ENCODE results near the gene TIMM13. TPM values are rescaled to one million over a fixed set of nuclear protein-coding genes. Genes with fewer than 3 reads are reported as not detected.

The TIMM13 gene
- polyA plus RNA-seq, 1 of the 3 experiments (the other 2 are of a cell fraction): 76.9 TPM

DNA sequence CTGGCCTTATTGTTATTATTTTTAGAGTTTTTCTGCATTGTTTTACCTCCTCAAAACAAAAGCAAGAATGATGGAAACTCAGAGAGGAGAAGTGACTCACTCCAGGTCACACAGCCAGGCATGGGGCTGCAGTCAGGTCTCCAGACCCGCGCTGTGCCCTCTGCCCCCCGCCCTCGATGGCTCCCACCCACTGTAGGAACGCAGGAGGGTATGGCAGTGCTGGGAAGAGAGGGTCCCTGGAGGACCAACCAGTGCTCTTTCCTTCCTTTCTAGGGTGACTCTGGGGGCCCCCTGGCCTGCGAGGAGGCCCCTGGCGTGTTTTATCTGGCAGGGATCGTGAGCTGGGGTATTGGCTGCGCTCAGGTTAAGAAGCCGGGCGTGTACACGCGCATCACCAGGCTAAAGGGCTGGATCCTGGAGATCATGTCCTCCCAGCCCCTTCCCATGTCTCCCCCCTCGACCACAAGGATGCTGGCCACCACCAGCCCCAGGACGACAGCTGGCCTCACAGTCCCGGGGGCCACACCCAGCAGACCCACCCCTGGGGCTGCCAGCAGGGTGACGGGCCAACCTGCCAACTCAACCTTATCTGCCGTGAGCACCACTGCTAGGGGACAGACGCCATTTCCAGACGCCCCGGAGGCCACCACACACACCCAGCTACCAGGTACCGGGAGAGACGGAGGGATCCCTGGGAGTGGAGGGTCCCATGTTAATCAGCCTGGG lies 5.6 kb downstream of the TIMM13 start:
- ChIA-PET POLR2A (no interaction called here), CTCF (interaction anchor here (0.6 to 1.9 kb wide), 2 partner anchors 106 to 1508 kb away, joined by 3 to 4 read pairs; no protein-coding TSS in a partner anchor)
- Histone ChIP-seq H2AFZ (ENCODE audit: low read depth) (no peak overlapping the region), H3K27me3 (ENCODE audit: insufficient read depth) (no peaks in the 10 kb centered on the region), H3K9me2 (no peaks in the 10 kb centered on the region), H3K36me3 (replicated peaks in 1 of 2; ENCODE audit: control insufficient read depth in 1 of 2, insufficient read depth in 2 of 2, low read length in 1 of 2) (peaks cover 4 to 18% of the 10 kb centered on the region in 2 experiments), H3K4me2 (no peak overlapping the region), H3K9ac (no peak overlapping the region), H3K79me2 (ENCODE audit: insufficient read depth) (peaks cover 33% of the 10 kb centered on the region), H3K4me1 (ENCODE audit: control insufficient read depth in 1 of 2, insufficient read depth in 2 of 2, low read depth in 1 of 2, low read length in 1 of 2) (peaks cover 10 to 17% of the 10 kb centered on the region in 2 experiments; a peak in 2 of 4 replicates), H4K20me1 (ENCODE audit: insufficient read depth) (peaks cover 18% of the 10 kb centered on the region), H3K9me3 (no peaks in the 10 kb centered on the region), H3F3A (replicated peaks; ENCODE audit: insufficient read depth) (no peaks in the 10 kb centered on the region), H3K27ac (ENCODE audit: low read depth in 2 of 2, low read length in 1 of 2) (no peak overlapping the region), H3K4me3 (ENCODE audit: low read depth in 2 of 2, low read length in 1 of 2) (no peak overlapping the region)
- 100% methylated on average over 10 of the region's 23 CpGs for WGBS (ENCODE audit: low lambda C conversion rate)
- DNase-seq: no peak
- TF ChIP-seq CHD2 (IDR thresholded peaks at IDR 0.05; ENCODE audit: low read length, partially characterized antibody) (no peak), GABPA (IDR thresholded peaks at IDR 0.05; ENCODE audit: low read depth) (no peak), MXI1 (IDR thresholded peaks at IDR 0.05; ENCODE audit: low read depth, low read length) (no peak), FOXJ3 (CRISPR knock-in tag; IDR thresholded peaks at IDR 0.05) (no peak), TAF1 (IDR thresholded peaks at IDR 0.05; ENCODE audit: borderline replicate concordance, low read depth, low read length) (no peak), YY1 (IDR thresholded peaks at IDR 0.05; ENCODE audit: low read depth) (no peak), JUND (IDR thresholded peaks at IDR 0.05) (no peak), MEF2A (IDR thresholded peaks at IDR 0.05; ENCODE audit: borderline replicate concordance, low read depth) (no peak), GATA2 (CRISPR knock-in tag; IDR thresholded peaks at IDR 0.05) (no peak), FOXM1 (IDR thresholded peaks at IDR 0.05; ENCODE audit: low read depth) (no peak), SMC3 (IDR thresholded peaks at IDR 0.05; ENCODE audit: low read depth, low read length) (no peak), EP300 (IDR thresholded peaks at IDR 0.05; ENCODE audit: borderline replicate concordance in 1 of 2, low read depth in 1 of 2, low read length in 1 of 2) (no peak)
- TF ChIP-seq, protein P1, sequence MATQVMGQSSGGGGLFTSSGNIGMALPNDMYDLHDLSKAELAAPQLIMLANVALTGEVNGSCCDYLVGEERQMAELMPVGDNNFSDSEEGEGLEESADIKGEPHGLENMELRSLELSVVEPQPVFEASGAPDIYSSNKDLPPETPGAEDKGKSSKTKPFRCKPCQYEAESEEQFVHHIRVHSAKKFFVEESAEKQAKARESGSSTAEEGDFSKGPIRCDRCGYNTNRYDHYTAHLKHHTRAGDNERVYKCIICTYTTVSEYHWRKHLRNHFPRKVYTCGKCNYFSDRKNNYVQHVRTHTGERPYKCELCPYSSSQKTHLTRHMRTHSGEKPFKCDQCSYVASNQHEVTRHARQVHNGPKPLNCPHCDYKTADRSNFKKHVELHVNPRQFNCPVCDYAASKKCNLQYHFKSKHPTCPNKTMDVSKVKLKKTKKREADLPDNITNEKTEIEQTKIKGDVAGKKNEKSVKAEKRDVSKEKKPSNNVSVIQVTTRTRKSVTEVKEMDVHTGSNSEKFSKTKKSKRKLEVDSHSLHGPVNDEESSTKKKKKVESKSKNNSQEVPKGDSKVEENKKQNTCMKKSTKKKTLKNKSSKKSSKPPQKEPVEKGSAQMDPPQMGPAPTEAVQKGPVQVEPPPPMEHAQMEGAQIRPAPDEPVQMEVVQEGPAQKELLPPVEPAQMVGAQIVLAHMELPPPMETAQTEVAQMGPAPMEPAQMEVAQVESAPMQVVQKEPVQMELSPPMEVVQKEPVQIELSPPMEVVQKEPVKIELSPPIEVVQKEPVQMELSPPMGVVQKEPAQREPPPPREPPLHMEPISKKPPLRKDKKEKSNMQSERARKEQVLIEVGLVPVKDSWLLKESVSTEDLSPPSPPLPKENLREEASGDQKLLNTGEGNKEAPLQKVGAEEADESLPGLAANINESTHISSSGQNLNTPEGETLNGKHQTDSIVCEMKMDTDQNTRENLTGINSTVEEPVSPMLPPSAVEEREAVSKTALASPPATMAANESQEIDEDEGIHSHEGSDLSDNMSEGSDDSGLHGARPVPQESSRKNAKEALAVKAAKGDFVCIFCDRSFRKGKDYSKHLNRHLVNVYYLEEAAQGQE (IDR thresholded peaks at IDR 0.05; ENCODE audit: low read depth, low read length): no peak
- TF ChIP-seq, protein P2, sequence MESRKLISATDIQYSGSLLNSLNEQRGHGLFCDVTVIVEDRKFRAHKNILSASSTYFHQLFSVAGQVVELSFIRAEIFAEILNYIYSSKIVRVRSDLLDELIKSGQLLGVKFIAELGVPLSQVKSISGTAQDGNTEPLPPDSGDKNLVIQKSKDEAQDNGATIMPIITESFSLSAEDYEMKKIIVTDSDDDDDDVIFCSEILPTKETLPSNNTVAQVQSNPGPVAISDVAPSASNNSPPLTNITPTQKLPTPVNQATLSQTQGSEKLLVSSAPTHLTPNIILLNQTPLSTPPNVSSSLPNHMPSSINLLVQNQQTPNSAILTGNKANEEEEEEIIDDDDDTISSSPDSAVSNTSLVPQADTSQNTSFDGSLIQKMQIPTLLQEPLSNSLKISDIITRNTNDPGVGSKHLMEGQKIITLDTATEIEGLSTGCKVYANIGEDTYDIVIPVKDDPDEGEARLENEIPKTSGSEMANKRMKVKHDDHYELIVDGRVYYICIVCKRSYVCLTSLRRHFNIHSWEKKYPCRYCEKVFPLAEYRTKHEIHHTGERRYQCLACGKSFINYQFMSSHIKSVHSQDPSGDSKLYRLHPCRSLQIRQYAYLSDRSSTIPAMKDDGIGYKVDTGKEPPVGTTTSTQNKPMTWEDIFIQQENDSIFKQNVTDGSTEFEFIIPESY (IDR thresholded peaks at IDR 0.05; ENCODE audit: borderline replicate concordance, low read depth): no peak
- TF ChIP-seq, protein P3, sequence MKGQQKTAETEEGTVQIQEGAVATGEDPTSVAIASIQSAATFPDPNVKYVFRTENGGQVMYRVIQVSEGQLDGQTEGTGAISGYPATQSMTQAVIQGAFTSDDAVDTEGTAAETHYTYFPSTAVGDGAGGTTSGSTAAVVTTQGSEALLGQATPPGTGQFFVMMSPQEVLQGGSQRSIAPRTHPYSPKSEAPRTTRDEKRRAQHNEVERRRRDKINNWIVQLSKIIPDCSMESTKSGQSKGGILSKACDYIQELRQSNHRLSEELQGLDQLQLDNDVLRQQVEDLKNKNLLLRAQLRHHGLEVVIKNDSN (IDR thresholded peaks at IDR 0.05; ENCODE audit: borderline replicate concordance, low read depth): no peak
- TF ChIP-seq, protein P4, sequence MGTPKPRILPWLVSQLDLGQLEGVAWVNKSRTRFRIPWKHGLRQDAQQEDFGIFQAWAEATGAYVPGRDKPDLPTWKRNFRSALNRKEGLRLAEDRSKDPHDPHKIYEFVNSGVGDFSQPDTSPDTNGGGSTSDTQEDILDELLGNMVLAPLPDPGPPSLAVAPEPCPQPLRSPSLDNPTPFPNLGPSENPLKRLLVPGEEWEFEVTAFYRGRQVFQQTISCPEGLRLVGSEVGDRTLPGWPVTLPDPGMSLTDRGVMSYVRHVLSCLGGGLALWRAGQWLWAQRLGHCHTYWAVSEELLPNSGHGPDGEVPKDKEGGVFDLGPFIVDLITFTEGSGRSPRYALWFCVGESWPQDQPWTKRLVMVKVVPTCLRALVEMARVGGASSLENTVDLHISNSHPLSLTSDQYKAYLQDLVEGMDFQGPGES (IDR thresholded peaks at IDR 0.05; ENCODE audit: low read depth, low read length): no peak
- TF ChIP-seq, protein P5, sequence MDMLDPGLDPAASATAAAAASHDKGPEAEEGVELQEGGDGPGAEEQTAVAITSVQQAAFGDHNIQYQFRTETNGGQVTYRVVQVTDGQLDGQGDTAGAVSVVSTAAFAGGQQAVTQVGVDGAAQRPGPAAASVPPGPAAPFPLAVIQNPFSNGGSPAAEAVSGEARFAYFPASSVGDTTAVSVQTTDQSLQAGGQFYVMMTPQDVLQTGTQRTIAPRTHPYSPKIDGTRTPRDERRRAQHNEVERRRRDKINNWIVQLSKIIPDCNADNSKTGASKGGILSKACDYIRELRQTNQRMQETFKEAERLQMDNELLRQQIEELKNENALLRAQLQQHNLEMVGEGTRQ (IDR thresholded peaks at IDR 0.05; ENCODE audit: borderline replicate concordance, low read depth, low read length): no peak

Measured in SK-N-SH (cell line).